Activated CD4-positive, alpha-beta T cell treated with anti-CD3 and anti-CD28 coated beads for 1 hour (primary cell): ENCODE data around the gene SYNE1.

Experiments
- DNase-seq: peaks from one replicate; pipeline ENCODE4 v3.0.0-alpha.2; 2020

The SYNE1 gene

DNA sequence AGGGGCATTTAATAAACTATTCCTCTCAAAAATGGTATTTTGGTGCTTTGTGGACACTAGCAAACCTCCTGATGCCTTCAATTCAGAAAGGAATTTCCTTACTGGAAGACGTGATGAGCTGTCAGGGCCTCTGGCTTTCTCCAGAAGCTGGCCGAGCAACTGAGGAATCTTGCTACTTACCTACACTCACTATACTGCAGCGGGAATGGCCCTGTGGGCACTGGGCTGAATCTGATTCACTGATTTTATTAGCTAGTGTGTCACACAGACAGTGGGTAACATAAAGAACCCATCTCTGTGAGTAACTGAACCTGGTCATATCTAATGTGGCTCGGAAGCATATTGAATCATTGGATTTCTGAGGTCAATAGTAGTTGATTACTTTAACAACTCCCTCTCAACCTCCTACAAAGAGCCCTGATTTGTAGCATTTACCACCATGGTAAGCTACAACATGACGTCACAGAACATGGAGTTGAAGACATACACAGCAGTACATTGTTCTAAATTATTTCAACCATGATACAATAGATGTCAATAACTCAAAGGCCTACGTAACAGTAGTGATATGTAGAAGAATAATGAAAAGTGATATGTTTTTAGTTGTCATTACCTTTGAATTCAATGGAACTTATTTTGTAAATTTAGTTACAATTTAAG lies 232.1 kb downstream of the SYNE1 start:
- no peak for DNase-seq

DNA sequence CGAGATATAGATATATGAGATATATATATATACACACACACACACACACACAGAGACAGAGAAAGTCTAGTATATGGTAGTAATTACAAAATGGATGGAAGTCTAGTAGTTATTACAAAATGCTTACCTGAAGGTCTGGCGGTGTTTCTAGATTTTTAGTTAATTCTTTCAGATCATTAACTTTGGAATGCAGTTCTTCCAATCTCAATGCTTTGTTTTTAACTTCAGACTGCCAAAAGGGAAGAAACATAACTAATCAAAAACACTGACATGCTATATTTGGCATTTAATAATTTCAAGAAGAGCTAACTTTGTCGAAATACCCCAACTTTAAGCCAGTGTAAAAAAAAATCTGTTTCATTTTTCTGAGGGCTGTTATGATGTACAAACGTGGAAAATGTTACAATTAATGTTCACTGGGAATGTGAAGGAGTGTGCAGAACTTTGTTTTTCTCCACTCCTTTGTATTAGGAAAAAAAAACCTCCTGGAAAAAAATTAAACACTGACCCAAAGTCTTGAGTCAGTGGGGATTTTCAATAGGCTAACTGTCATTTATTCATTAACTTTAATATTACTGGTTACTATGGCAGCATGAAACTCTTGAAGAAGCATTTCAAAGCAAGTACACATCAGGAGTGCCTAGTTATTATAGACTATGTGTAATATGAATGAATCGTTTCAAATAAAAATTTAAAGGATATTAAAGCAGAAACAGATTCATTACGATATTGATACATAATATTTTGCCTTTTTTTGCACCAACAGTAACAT lies 232.9 kb downstream of the SYNE1 start:
- DNase-seq = no peak

DNA sequence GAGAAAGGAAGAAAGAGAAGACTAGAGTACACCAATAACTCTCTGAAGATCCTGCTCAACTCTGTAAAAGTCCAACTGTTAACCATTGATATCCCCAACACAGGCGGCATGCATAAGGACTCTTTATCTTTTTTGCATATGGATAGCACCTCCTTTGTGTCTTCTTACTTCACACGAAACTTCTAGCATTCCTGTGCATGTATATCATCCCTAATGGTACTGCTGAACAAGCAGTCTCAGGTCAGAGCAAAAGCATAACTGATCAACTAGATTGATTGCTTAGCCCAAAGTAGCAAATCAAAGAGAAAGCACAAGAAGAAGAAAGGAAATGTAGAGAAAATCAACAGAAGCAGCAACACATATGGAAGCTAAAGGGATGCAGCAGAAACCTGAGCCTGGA lies 234.4 kb downstream of the SYNE1 start:
- no peak for DNase-seq

DNA sequence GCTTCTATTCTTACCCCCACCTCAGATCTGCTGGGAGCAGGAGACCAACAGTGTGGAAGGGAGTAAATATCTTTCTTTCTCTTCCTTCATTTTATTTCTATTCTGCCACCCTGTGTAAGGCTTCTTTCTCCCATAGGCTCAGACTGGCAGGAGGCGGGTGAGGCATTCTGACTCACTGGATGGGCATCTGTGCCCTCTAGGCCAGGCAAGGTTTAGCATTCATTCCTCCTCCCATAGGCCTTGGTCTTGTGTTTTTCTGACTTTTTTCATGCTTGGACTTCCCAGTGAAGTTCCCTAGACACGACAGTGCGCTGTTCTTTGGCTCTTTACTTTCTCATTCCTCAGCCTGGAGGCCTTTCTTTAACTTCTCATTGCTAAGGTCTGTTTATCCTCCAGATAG lies 235.2 kb downstream of the SYNE1 start:
- no peak for DNase-seq

DNA sequence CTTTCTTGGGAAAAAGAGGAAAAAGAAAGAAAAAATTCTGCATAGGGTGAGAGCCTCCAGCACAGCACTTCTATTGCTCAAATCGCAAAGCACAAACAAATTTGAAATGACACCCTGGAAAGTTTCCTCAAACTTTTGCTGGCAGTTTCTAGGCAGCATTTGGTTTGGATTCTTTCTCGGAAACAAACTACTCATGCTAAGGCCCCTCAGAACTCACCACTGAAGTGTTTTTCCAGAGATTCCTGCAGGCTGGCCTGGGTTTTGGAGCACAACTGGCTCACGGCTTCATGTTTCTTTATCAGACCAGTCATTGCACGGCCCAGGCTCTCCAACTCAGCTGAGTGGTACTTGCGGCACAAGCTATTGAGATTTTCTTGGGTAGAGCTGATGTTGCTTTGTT lies 237.8 kb downstream of the SYNE1 start:
- no peak for DNase-seq

DNA sequence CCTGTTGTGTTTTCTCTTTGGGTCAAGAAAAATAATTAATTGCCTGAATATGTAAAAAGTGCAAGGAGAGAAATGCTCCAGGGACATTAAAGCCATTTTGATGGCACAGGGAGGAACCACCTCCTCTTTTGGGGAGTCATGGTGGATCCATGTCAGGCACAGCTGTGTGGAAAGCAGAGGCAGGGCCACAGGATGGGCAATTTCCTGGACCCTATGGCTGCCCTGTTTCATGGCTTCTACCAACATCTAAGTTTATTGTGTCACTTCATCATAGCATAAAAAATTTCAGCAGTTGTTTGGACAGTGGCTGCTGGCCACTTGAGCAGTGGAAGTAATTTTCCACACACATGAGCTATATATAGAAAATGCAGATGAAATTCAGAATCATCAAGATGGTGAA lies 238.2 kb downstream of the SYNE1 start:
- DNase-seq = no peak

DNA sequence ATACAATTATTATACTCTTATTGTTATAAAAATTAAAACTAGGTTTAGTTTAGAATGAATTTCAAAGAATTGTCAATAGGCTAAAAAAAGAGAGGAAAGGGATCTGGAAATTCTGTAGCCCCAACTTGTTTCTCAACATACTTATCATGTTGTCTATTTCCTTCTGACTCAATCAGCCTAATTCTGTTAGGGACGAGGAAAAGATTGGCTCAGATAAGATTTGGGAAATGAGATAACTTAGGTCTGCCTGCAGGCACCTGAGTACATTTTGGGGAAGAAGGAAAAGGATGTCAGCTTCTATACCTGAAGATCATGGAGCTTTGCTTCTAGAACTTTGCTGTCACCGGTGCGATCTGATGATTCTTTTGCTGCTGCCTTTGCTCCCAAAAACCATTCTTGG lies 238.8 kb downstream of the SYNE1 start:
- no peak for DNase-seq

DNA sequence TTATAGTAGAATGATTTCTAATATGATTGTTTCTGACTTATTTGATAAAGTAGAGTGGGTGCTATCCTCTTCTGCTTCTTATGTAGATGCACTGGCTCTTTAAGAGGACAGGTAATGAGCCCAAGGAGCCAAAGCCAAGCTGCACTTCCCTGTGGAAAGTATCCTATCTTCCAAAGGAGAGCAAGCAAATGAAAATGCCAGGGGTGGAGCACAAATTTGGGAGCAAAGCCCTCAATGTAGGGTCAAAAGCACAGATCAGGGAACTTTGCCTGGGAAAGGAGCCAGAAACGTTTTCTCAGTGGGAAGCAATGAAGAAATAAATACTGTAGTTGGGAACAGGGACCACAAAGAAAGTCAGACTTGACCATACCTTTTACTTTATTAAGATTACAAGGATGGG lies 242.9 kb downstream of the SYNE1 start:
- no peak for DNase-seq

DNA sequence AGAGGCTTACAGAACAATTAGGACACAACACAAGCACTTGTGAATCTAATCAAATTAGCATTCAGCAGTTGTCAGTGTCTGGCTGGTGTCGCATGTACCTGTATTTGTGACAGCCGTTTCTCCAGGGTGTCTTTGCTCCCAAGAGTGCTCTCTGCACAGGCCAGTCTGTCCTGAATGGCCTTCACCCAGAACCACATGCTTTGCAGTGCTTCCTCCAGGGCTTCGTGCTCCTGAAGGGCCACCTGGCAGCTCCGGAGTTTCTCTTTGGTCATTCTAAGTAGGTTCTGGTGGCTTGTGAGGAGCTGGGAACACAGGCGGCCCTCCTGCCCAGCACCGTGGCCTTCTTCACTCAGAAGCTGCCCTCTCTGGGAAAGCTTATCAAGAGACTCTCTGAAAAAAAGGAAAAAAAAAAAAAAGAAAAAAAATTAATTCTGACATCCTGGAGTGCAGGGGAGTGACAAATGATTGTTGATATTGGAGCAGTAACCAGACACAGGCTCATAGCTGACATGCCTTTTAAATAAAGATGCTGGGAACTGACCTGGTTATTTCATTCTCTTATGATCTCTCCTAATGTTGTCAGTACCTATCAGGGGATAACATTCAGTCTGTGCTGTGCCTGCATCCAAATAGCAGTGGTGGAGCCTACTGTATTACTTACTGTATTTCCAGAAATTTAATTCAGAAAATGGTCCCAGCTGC lies 245.8 kb downstream of the SYNE1 start:
- DNase-seq = no peak

DNA sequence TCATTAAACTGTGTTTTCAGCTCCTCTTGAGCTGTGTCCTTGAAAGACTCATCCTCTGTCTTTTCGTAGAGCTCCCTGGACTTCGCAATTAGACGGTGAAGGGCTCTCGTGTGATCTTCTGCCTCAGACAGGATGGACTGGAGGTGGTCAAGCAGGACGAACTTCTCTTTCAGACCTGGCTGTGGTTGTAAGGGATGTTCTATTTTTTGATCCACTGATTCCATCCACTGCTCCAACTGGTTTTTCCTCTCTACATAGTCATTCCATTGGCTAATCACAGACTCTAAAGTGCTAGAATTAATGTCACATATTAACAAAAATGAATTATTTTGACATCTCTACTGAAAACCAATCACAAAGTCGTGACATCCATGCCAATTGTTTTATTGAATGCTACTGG lies 250.1 kb downstream of the SYNE1 start:
- DNase-seq = no peak

DNA sequence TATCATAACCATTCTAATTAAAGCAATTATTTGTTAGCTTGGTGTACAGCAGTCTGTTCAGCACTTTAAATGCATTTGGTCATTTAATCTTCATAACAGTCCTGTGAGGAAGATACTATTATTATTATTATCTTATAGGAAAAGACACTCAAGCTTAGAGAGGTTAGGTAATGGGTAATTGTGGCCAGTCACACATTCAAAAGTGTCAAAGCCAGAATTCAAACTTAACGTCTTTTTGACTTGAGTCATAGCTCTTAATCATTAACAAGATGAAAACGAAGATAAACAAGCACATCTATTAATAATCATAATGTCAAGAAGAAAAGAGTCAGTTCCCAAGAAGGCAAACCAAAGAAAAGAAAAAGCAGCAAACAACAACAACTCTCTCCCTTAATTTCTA lies 251.0 kb downstream of the SYNE1 start:
- DNase-seq = no peak

DNA sequence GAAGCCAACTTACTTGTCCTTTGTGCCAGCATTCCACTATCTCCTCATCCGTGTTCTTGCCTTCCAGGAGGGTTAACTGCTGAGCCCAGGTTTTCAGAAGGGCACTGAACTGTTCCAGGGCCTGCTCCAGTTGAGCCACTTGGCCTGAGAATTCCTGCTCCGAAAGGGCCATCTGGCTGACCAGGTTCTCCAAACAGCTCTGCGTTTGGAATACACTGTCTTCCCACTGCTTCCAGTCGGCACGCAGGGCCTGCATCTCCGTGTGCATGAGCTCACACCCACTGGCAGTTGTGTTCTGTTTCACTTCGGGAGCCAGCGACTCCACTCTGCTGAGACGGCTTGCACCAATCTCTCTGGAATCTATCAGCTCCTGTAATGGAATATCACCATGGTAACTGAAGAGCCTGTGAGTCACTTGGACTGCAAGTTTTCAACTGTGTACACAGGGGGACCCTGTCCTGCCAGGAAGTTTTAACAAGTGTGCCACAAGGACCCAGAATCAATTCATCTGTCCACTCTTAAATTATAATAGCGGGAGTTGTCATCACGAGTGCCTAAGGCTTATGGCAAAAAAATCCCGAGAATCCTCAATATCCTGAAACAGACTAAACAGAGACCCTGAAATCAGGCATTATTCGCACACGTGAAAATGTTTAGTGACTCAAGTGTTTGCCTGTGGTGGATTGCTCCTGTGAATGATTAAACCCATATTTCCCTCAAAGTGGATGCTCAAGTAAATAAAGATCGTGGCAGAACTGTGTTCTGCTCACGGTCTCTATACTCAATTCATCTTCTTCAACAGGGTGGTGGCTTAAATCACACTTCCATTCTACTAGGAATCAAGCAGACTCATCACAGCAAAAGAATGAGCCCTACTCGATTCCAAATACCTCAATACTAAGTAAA lies 255.9 kb downstream of the SYNE1 start:
- DNase-seq = no peak

DNA sequence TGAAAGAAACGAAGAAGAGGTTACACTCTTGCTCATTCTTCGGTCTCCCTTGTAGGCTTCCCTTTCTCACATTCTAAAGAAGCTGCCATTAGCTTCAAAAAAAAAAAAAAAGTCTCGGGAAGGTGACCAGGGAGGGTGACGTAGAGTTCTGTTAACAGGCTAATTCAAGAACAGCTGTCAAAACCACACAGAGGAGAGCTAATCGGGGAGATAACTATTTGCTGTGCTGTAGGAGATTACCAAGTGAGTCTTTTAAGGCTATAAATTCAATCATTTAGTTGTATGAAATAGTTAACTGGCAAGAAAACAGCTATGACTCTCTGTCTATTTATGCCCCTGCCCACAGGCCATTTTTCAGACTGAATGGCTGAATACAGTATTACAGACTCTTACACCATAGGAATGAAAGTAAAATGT lies 256.8 kb downstream of the SYNE1 start:
- DNase-seq = no peak

DNA sequence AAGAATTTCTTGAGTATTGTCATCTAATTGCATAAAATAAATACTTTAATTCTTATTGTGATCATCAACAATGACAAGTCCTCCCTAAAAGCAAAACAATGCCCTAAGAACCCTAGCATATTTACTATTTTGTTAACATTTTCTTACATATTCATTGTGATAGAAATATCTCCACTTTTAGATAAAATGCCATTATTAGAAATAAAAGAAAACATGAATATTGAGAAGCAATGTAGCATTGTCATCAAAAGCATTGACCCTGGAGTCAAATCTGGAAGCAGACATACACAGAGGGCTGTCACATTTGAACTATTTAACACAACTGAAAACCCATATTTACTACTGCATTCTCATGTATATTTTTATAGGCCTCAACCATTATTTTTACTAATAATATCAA lies 257.7 kb downstream of the SYNE1 start:
- DNase-seq = no peak

DNA sequence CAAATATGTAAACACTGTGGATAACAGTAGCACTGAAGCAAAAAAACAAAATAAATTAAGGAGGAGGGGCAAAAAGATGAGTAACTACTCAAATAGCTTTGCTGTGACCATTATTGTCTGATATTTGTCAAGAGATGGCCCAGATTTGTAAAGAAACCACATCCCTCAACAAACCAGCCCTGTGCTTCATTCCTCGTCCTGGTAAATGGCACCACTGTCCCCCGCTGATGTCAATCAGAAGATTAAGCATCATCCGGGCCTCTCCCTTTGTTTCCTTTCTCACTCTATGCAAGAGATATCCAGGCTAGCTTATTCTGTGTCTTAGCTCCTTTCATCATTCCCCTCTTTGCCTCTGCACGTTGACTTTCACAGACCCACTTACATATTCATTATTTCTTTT lies 259.0 kb downstream of the SYNE1 start:
- no peak for DNase-seq

DNA sequence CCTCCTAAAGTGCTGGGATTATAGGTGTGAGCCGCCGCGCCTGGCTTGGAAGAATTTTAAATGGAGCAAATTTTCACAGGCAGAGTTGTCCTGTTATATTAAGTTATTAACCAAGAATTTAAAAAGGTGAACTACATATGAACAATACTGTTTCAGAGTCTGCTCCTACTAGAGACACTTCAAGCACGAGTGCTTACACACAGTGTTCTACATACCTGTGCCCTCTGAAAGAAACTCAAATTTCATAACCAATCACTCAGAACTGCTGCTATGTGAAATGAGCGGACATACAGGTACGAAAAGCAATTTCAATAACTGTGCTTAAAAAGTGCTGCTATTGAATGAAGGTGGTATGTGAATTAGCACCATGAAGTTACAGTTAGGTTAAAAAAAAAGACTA lies 262.0 kb downstream of the SYNE1 start:
- DNase-seq = no peak

DNA sequence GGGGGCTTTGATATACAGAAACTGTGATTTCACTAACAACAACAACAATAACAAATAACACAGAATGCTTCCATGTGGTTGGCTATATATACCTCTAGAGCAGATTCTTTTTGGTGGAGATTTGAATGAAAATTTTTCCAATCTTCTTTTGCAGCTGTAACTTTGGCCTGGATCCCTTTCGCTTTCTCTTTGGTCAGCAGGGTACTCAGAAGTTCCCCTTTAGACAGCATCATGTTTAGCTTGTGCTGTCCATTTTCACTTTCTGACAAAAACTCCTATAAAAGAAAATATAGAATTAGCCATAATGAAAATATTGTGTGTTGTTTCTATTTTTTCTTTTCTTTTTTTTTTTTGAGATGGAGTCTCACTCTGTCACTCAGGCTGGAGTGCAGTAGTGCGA lies 264.2 kb downstream of the SYNE1 start:
- DNase-seq = no peak

DNA sequence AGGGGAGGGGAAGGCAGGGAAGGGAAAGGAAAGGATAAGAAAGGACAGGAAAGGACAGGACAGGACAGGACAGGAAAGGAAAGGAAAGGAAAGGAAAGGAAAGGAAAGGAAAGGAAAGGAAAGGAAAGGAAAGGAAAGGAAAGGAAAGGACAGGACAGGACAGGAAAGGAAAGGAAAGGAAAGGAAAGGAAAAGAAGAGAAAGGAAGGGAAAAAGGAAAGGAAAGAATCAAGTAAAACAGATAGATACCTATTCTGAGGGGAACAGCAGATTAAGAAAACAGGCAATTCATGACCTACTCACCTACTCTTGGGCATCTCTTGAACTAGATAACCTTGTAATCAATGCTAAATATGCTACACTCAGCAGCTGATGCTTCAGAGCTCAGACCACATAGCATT lies 265.4 kb downstream of the SYNE1 start:
- no peak for DNase-seq

DNA sequence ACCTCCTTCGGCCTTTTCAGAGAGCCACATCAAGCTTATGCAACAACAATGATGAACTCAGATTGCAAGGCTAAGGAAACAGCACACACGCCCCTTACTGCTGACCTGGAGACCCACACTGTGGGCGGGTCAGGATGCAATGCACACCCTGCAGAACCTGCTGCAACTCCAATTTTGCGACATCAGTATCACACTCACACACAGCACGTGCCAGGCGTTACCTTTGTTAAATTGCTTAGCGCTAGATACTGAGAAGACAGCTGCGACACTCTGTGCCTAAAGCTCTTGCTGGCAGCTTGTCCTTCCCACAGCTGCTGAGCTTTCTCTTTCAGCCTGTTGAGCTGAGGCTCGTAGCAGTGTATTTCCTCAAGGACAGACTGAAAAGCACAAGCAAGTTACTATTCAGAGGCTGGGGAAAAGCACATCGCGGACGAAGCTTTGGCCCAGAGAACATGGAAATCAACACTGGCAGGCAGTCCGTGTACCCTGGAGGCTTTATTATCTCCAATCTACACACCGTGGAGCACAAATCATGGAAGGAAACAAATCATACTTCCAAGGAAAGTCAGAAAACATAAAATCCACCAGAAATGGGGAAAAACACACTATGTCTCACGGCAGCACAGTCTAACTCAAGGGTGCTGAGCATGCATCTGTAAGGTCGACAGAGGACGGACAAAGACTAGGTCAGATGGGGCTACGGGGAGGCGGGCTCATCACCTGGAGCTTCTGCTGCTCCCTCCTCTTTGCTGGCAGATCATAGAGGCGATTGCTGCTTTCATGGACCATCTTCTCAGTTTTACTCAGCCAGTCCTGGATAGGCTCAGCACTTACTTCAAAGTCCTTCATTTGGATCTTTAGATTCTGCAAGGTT lies 268.2 kb downstream of the SYNE1 start:
- no peak for DNase-seq

DNA sequence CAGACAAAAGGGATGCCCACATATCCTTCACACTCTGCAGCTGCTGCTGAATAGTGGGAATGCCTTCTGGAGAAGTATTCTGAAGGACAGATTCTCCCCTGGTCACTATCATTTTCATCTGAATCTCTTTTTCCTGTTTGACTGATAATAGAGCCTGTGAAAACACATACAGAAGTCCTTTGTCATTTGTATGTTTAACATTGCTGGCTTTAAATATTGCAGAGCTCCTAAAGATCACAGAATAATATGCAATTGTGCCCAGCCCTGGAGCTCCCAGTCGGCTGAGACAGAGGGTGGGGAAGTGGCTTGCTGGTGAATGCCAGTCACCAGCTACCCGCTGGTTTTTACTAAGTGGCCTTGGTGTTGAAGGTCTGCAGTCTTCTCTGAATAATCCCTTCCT lies 272.3 kb downstream of the SYNE1 start:
- DNase-seq = no peak

DNA sequence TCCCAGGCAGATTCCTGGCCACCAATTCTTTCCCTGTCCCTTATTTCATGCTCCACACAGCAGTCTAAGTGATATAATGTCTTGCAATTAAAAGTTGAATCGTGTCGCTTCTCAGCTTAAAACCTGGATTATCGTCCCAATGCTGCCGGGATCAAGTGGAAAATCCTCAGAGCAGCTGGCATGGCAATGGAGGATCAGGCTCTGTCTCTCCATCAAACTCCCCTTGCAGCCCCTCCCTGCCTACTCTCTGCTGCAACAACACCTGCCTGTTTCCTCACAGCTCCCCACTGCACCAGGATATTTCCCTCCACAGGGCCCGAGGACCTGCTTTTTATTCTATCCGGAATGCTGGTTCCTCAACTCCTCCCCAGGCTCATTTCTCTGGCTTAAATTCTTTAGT lies 277.1 kb downstream of the SYNE1 start:
- no peak for DNase-seq

DNA sequence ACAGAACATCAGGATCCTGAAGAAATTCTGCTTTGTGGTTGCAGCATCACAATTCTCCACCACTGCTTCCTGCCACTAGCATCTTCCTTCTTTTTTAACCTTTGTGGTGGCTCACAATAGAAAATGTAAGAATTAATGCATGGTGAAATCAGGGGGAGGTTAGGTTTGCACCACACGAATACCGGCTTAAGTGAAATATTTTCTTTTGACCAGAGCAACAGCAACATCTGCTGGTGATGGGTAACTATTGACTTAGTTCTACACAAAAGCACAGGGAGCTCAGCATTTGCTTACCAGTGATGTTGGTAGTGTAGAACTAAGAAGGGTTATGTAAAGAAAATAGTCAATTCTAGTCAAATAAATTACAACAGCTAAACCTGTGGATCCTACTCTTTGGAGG lies 280.5 kb downstream of the SYNE1 start:
- DNase-seq = no peak
